IPS-NIHi7 (cell line): ENCODE measurements around the gene G0S2.

ENCODE experiments used
- DNase-seq: peaks from one replicate; pipeline ENCODE4 v3.0.0; 2012; ENCODE audit warnings: mixed read lengths; ENCODE audit errors: extremely low spot score

G0S2 gene

DNA sequence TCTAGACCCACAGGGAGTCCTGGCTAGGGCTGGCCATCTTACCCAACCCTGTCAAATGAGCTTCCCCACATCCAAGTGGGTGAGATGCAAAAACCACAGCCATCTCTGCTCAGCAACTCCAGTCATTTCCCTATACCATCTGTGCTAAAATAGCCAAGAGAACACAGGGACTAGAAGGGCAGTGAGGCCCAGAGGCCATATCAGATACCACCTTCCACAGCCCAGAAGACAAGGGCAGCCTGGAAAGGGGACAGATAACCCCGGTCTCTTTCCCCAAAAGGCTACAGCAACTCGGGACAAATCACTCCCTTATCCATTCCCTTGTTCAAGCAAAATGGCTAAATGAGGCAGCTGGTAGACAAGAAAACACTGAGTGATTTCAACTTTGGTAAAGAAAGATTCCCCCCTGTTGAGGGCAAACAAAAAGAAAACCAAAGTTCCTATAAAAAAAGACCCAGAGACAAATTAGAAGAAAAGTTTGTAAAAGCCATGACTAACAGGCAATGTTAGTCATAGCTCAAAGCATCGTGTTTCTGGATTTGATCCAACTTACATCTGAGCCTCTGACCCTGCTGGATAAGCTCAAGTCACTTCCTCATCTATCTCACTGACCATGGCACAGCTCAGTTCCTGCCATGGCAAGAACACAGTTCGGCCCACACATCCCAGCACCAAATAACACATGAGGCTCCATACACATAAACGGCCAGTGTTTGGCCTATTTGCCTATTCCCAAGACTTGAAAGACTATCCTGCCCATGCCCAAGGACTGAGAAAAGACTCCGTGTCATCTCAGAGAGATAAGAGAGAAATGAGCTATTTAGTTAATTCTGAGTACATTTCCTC, 26.1 kb upstream of the G0S2 start:
- no peak for DNase-seq

DNA sequence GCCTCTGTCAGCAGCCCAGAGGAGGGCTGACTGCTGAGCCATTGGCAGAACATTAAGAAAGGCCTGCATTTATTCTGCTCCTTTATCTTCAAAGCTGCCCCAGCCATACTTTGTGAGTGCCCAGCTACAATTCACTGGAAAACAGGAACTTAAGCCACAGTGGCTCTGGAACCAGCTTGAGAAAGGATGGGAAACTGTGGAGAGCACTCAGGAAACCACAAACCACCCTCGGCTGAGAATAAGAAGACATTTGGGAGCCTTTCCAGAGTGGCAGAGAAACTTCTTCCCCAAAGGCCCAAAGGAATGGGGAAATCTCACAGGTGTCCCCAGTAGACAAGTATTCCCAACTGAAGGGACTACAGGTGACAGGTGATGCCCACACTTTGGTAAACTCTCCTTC, 24.8 kb upstream of the G0S2 start:
- DNase-seq, result no peak

DNA sequence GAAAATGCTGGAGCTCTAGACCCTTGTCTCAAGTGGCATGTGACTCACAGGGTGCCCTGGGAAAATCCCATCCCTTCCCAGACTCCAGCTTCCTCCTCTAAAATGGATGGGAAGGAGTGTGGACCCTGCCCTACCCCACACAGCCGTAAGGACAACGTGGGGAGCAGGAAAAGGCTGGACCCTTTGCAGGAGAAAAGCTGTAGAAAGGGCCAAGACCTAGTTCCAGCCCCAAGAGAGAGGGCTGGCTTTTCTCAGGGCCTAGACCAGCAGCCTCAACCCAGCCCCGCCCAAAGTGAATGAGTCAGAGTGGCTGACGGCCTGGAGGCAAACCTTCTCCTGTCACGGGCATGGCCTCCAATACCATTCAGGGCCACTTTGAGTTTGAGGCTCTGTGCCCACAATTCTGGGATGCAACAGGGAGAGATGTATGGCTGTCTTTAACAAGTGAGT, 24.0 kb upstream of the G0S2 start:
- DNase-seq, result peak; percentile 45

- DNase-seq, result no peak
Observed at GRCh38 chr1:209652121-209652735, 23.0 kb upstream of the G0S2 start, which contains the start of gene LAMB3. LAMB3 (minus strand) TSS chr1:209652425; CDS start chr1:209650944, 1,481 bp downstream.

DNA sequence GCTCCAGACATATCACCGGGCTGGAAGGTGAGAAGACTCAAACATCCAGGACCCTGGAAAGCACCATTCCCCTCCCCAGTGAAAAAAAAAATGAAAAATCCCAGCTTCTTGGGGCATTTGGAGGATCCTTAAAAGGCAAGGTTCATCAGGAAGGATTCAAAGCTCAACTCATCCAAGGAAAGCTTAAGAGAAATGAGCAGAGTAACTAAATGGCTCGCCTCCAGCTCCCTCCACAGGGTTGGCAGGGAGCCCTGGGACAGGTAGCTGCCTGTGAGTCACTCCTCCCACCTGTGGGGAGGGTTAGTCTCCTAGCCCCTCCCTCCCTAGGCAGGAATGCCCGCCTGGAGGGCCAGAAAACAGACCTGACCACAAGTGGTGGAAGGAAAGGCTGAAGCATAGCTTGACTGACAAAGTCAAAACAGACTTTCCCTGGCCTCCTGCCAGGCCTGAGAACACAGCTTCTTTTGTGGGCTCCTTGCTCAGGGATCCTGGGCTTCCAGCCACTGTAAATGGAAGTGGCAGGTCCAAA, 22.3 kb upstream of the G0S2 start:
- peak; percentile 89 for DNase-seq

DNA sequence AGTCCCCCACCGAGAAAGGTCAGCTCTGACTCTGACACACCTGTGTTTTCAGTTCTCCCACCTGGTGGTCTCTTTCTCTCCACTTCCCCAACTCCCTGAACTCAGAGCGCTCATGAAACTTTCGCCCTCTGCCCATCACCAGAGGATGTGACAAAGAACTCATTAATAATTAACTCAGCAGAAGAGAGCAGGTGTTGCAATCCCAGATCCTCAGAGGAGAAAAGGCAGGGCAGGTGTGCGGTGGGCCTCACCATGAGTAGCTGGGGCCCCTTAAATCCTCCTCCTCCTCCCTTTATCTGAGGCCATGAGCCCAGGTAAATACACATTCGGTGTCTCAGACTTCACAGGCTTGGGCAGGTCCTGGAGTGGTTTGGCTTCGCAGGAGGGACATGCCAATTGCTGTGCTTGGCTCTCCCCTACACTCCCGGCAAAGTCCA, 21.3 kb upstream of the G0S2 start:
- DNase-seq, result no peak

DNA sequence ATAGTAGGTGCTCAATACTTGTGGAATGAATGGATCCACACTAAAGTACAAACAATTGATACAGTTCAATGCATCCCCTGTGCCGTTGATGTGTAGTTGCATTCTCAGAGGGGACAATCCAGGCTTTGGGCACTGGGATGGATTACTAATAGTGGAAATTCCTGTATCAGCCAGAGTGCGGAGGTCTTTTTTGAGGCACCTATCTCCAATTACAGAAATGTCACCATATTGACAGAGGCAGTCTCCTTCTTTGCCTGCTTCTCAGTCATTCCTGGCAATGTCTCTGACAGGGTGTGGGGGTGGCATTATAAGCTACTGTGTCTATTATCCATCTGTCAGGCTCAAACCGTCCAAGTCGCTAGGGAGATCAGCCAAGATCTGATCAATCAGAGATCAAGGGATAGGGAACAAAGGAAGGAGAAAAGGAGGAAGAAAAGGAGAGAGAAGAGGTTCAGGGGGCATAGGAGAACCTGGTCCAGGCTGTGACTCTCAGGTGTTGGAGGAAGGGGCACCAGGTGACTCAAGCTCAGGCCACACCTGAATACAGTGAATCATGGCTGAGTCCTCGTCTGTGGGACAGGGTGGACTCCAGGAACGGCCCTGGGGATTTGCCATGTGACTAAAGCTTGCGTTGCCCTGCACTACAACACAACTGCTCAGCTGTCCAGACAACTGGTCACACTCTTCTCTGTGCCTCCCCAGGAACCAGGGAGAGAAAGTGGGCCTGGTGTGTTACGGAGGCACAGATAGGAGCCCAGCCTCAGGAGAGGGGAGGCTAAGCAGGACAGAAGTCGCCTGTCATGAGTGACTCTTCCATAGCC, 19.6 kb upstream of the G0S2 start:
- DNase-seq, result no peak

DNA sequence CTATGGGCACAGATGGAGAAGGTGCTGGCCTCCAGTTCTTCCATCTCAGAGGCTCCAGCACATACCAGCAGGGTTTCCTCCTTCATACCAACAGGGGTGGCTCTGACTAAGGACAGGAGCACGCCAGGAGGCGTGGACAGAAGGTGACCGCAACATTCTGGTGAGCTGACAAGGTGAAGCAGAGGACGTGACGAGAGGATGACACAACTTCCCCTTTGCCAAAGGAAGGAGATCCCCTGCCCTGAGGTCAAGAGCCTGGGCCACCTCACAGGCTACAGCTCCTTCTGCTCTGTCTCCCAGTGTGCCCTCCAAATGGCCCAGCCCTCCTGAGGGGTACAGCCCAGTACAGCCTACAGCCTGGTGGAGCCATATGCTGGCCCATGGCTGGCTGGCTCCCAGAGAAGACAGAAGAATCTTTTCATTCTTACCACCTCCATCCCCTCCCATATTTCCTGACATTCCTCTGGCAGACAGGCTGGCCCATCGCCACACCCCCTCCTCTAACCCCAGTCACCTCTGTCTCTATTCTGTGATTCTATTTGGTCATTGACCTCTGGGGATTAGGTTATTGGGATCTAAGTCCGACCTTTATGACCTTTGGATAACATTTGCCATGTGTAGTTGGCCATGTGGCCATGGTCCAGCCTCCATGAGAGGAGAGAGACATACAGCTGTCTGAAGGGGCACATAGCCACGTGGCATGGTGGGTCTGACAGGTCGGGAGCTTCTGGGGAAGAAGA, 17.9 kb upstream of the G0S2 start:
- DNase-seq, result no peak

DNA sequence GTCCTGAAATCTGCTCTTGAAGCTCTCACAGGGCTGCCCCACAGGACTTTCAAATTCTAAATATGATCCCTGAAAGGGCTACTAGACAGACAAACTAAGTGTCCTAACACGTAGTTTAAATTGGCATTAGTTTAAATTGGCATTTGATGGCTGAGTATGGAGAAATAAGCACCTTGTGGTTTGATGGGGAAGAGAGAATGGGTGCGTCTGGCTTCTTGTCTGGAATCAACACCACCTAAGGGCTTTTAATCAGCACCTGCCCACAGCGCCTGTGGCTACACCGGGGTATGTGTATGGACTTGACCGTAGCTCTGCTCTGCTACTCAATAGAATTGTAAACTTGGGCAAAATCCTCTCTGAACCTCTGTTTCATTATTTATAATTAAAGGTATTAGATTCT, 17.3 kb upstream of the G0S2 start:
- no peak for DNase-seq

GRCh38 chr1:209659909-209660308, 15.3 kb upstream of the G0S2 start:
- DNase-seq, result no peak

DNA sequence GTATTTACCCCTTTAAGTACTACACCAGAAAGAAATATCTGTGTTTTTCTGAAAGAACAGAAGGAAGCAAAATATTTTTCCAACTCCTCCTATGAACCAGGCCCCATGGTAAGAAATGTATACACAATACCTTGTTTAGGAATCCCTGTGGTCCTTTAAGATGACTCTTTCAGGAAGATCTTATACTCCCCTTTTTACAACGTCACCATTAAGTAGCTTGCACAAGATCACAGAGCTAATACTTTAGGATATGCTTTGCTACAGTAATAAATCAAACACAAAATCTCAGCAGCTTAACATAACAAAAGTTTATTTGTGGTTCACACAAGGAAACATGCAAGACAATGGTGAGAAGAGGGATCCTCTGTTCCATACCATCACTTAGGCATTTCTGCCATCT, 14.1 kb upstream of the G0S2 start:
- no peak for DNase-seq

DNA sequence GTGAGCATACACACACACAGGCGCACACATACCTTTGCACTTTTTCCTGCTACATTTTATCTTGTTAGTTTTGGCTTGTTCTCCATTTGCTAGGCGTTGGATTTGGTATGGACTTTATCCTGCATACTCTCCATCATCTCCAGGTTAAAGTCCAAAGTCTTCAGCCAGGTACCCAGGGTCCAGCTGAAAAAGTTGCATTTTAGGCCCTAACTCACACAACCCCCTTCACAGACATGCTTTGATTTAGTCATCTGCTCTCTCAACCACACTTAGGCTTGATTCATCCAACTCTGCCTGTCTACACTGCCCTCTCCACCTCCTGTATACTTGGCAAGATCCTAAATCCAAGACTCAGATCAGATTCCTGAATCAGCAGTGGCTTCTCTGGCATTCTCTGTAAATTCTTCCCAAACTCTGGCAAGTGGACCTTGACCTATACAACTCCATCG, 12.3 kb upstream of the G0S2 start:
- no peak for DNase-seq

- no peak for DNase-seq
Observed at GRCh38 chr1:209667103-209667502, 8.1 kb upstream of the G0S2 start.

DNA sequence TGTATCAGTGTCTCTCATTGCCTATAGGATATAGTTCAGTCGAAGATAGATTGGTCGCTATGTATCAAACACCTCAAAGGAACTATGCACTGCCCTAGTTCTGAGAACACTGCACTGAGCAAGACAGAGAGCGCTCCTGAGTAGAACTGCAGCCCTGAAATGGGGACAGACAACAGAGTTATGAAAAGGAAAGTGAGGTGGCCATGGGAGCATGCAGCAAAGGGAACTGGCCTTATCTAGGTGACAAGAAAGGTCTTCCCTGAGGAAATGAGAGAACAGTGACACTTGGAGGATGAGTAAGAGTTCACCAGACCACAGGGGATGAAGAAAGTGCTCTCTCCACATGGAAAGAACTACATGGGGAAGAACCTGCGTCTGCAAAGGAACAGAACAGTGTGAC, 7.5 kb upstream of the G0S2 start:
- no peak for DNase-seq

GRCh38 chr1:209670441-209671082, 4.7 kb upstream of the G0S2 start:
- no peak for DNase-seq

DNA sequence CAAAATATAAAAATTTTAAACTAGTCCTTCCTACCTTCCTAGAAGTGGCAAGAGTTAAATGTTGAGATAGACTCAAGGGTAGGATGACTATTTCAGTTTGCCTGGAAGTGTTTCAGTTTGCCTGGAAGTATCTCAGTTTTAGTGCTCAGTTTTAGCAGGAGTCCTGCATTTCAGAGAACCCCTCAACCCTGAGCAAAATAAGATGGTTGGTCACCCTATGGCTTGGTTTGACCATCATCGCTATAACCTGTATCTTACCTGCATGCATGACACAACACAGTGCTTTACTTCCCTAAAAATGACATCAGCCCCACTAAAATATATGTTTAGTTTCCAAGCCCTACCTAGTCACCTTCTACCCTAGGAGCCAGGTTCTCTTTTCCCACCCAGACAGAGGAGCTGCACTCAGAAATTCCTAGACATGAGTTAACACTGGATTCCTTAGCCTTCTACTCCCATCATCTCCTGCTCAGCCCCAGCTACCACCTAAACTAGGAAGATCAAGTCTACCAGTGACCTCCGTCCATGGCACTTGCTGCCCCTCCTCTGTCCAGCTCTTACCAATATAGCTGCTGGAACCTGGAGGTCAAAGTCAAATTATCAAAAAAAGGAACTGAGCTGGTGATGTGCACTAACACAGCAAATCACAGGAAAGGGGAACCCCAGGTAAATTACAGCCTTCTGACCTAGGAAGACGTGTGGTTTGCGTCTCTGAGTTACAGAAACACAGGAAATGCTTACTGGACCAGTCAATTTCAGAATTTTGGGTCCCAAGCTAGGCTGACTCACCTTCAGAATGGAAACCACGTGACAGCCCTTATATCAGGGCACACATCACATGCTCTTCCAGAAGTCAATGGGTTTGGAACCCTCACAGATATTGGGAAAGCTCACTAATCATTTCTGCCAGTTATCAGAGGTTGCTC, 2.2 kb upstream of the G0S2 start:
- DNase-seq, result no peak

DNA sequence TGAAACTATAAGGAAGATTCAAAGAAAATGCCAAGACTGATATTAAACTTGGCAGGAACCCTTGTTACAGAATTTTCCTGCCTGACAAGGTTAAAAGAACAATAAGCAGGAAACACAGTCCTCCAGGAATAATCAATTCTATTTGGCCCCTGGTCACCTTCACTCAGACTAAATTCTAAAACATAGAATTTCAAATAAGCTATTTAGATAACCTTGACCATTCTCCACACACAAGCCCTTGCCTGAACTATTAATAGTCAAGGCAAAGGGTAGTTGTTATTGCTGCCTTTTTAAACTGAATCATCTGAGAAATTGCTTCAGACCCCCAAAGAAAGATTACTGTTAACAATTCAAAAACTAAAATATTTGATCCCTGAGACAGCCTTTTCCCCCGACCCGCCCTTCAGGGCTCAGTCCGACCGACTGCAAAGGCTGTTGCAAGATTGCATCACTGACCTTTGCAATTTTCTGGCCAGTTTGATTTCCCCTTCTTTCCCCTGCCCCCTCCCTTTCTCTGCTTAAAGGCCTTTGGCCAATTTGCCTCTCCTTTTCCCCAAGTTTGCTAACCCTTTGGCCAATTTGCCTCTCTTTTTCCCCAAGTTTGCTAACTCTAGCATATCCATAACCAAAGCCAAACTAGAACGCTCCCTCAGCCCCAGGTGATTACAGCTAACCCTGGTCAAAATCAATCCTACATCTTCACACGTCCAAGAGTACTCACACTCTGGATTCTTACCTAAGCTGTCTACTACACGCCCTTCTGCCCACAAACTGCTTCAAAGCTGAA, 1.4 kb upstream of the G0S2 start:
- DNase-seq, result no peak

GRCh38 chr1:209675565-209676154, 448 bp downstream of the G0S2 start:
- peak; percentile 41 for DNase-seq
